Activated CD4-positive, alpha-beta T cell treated with anti-CD3 and anti-CD28 coated beads, Interleukin-2, Interleukin-4, amounts not matched to agents 100 ng/mL and 50 ng/mL, durations not matched to agents 16 hours and 8 hours (primary cell): ENCODE results near the gene PWP1.
A peak's percentile ranks its signal among the peaks of the same experiment; 100 is the strongest.
"Not testable (repeated sequence)": the region's sequence is repeated elsewhere in the genome, so short reads cannot be mapped to it uniquely, and the experiment has no call there.

ENCODE experiments used
- DNase-seq: peaks from one replicate; pipeline ENCODE4 v3.0.0-alpha.2; 2020; ENCODE audit warnings: low spot score

PWP1 gene

GRCh38 chr12:107668320-107669098, 17.1 kb upstream of the PWP1 start:
- DNase-seq = no peak

DNA sequence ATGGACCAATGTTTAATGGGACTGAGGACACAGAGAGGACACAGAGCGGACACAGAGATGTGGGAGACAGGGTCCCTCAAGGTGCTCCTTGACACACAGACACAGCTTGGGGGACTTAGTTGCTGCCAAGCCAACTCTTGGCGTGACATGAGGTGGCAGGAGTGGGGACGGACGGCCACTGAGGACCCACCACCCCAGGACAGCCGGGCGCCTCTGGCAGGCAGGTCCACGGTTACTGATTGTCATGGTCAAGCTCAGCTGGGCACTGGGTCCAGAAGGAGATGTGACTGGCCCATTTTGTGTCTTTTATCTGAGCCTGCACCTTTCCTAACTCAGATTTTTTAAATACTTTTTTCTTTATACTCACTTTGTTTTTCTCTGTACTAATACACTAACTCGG, 15.7 kb upstream of the PWP1 start:
- no peak for DNase-seq

- peak; percentile 46 for DNase-seq
Measured at GRCh38 chr12:107670999-107671643, 14.5 kb upstream of the PWP1 start.

DNA sequence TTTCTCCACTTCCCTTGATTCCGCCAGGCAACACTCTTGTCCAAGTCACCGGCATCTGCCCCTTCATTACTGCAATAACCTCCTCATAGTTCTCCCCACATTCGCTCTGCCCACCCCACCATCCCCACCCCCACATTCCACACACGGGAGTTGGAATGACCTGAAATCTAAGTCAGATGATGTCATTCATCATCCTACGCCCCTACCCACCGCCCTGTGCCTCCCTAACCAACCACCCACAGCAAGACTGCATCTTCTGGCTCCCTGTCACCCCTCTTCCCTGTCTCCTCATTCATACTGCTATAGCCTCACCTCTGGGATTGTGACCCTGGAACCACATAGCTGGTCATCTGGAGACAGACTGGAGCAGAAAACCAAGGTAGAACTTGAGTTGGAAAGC, 7.9 kb upstream of the PWP1 start:
- DNase-seq = no peak

DNA sequence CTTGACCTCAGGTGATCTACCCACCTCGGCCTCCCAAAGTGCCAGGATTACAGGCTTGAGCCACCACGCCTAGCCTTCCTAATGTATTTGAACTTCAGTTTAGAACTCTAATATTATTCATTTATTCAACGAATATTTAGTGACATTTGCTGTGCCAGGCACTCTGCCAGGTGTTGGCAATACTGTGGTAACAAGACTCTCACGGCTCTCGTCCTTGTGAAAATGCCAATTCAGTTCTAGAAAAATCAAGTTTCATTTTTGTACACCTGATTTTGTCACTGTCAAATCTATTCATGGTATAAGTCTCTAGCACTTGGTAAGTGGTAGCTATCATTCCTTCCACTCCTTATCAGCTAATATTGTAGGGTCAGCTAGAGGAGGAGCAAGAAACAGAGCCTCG, 6.3 kb upstream of the PWP1 start:
- DNase-seq = no peak

DNA sequence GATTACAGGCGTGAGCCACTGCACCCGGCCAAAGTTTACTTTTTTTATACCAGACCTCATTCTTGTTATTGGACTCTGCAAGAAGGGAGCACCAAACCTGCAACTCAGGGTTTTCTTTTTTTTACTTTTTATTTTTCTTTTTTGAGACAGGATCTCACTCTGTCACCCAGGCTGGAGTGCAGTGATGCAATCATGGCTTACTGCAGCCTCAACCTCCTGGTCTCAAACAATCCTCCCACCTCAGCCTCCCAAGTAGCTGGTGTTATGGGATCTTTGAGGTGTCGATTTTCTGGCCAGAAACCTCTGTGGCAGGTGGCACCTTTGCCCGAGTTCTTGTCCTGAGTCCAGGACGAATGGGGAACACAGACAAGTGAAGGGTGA, 4.2 kb upstream of the PWP1 start:
- DNase-seq = no peak

DNA sequence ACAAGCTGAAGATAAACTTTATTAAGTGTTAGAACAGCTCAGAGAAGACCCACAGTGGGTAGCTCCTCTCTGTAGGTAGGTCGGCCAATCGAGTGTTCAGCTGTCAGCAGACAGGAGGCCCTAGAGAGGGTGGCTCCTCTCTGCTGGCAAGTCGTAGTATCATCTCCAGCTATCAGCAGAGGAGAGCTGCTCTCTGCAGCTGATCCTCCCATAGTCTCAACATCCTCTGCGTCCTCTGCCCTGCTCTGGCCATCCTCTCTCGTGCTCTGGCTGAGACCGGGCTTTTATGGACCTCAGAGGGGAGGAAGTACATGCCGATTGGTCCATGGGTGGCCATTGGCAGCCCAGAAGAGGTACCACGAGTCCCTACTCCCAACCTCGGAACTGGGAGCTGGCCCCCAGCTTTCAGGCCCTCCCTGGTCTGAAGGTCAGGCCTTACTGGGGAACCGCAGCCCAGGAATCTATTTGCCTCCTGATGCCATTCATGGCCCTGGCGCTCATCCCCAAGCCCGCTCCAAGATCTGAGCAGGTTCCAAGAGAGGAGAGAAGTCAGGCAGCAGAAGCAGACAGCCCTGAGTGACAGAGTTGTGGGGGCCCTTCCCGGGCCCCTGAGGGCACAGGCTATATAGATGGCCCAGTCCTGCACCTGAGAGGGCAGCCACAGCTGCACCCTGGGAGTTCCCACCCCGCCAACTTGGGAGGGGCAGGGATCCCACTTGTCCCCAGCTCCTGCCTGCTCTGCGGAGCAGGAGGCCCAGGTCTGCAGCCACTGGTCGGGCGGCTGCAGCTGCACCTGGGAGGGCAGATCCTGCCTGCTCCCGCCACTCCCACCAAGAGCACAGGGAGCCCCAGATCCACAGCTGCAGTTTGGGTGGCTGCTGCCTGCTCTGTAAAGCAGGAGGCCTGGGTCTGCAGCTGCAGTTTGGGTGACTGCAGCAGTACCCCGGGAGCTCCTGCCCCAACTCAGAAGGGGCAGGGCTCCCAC, 3.5 kb upstream of the PWP1 start:
- no peak for DNase-seq

DNA sequence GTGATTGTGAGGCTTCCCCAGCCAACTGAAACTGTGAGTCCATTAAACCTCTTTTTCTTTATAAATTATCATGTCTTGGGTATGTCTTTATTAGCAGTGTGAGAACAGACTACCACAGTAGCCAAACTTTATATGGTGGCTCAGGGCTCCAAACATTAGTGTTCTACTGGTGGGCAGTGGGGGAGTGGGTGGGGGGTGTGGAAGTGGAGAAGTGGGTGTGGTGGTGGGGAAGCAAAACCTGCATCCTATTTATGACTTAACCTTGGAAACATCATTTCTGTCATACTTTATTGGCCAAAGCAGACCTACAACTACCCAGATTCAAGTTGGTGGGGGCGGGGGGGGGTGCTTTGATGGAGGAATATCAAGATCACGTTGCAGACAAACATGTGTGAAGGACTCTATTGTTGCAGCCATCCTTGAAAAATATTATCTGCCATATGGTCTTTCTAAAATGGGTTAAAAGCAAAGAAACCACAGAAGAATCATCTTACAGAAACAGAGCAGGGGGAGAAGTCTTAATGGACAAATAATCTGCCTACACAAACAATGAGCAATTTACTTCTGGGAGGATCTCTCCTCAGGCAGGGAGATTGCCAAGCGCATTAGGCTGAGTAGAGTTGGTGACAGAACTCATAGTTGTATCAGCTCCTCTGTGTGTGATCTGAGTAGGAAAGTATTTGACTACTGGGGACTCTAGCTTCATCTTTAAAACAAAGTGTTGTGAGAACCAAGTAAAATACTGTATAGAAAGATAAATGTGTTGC, 1.4 kb upstream of the PWP1 start:
- DNase-seq = no peak

DNA sequence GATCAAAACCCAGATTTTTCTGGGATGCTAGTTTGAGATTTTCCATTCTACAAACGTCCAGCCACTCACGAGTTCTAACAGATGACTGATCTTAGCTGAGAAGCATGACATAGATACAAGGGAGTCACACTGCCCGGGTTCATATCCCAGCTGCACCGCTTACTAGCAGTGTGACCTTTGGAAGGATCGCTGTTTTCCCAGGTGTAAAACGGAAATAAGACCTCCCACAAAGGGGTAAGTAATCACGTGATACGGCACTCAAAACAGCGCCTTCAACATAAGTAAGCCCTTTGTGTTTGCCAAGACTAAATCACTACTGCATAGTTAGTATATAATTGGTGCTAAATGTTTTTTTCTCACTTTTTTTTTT, 624 bp upstream of the PWP1 start:
- DNase-seq = no peak

GRCh38 chr12:107695772-107696171, 10.2 kb downstream of the PWP1 start:
- not testable (repeated sequence) for DNase-seq

DNA sequence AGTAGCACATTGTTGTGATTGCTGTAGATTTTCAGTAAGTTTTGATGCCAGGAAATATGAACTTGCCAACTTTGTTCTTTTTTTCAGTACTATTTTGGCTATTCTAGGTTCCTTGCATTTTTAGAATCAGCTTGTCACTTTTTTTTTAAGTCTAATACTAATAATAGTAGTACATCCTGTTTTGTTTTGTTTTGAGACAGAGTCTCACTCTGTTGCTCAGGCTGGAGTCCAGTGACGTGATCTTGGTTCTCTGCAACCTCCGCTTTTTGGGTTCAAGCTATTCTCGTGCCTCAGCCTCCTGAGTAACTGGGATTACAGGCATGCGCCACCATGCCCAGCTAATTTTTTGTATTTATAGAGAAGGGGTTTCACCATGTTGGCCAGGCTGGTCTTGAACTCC, 16.5 kb downstream of the PWP1 start:
- DNase-seq = no peak

DNA sequence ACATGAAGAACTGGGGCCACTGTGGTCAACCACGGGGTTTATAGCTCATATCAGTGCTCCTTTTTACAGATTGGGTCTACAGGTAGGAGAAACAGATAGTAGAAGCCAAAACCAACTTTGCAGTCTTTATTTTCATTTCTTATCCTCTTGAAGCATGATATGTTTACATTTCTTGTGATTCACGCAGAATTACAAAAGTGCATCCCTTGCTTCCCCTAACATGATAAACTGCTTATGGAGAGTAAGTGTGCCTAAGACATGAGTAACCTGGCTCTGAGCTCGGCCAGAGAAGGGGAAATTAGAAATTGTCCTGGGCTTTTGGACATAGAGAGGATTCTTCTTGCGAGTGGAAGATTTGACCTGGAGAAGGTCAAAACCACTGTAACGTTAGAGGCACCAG, 18.4 kb downstream of the PWP1 start:
- DNase-seq = no peak

DNA sequence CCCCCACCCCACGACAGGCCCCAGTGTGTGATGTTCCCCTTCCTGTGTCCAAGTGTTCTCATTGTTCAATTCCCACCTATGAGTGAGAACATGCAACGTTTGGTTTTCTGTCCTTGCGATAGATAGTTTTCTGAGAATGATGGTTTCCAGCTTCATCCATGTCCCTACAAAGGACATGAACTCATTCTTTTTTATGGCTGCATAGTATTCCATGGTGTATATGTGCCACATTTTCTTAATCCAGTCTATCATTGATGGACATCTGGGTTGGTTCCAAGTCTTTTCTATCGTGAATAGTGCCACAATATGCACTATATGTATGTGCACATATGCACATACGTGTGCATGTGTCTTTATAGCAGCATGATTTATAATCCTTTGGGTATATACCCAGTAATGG, 19.9 kb downstream of the PWP1 start:
- not testable (repeated sequence) for DNase-seq

DNA sequence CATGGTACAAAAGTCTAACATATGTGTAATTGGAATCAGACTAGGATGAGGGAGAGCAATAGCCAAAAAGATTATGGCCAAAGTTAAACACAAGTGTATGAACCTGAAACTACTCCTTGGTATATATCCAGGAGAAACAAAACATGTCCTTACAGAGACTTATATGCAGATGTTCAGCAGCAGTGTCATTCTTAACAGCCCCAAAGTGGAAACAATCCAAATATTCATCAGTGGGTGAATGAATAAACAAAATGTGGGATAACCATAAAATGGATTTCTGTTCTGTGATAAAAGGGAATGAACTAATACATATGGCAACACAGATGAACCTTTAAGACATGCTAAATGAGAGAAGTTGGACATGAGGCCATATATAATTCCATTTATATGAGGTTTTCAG, 30.2 kb downstream of the PWP1 start:
- no peak for DNase-seq

DNA sequence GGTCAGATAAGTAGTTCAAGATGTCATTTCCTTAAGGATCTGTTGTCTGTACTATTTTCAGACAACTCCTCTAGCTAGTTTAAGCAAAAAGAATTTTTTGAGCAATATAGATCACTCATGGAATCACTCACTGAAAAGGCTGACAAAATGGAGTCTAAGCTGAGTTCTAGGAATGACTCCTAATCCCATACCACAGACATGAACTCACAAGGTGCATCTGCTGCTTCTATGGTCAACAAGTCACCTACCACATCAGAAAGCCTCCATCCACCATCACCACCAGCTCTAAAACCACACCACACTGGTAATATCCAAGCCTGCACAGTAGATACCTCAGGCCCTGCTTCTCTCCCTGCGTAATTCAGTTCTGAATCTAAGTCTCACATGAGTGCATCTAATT, 33.0 kb downstream of the PWP1 start:
- DNase-seq = peak; percentile 23

DNA sequence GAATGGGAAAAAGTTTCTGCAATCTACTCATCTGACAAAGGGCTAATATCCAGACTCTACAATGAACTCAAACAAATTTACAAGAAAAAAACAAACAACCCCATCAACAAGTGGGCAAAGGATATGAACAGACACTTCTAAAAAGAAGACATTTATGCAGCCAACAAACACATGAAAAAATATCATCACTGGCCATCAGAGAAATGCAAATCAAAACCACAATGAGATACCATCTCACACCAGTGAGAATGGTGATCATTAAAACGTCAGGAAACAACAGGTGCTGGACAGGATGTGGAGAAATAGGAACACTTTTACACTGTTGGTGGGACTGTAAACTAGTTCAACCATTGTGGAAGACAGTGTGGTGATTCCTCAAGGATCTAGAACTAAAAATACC, 41.7 kb downstream of the PWP1 start:
- not testable (repeated sequence) for DNase-seq

GRCh38 chr12:107727742-107728141, 42.1 kb downstream of the PWP1 start:
- not testable (repeated sequence) for DNase-seq

GRCh38 chr12:107730618-107731341, 45.2 kb downstream of the PWP1 start:
- no peak for DNase-seq

- no peak for DNase-seq
Measured at GRCh38 chr12:107731366-107731765, 45.8 kb downstream of the PWP1 start.

- no peak for DNase-seq
Measured at GRCh38 chr12:107732365-107732764, 46.8 kb downstream of the PWP1 start.

DNA sequence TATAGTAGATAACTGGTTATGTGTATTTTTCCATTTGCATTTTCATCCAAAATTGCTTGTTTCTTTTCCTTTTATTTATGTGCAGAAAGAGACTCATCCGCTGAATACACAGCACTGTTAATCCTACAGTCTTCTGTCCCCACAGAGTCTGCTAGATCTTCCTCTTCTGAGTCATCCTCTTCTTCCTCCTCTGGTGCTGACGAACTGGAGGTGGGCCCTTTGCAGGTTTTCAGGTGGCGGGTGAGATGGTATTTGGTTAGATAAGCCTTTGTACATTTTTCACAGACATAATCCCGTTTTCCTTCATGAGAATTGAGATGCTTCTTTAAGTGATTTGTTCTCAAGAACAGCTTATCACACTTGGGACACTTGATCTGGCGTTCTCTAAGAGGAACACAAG, 48.5 kb downstream of the PWP1 start:
- peak; percentile 6 for DNase-seq
